HepG2 (cell line): Measurements from ENCODE around the gene DNM3. TPM values are rescaled to one million over a fixed set of nuclear protein-coding genes. Genes with fewer than 3 reads are reported as not detected.

Experiments
- ATAC-seq: fragments of 200-7000 bp; cut with Tn5 transposase; 3 replicates; pipeline ENCODE4 v1.9.1; 2020; ENCODE audit warnings: mild to moderate bottlenecking, moderate library complexity
- BruUV-seq: library from RNA; stranded (reverse); fragments of 400-500 nt; replicated peaks from 2 replicates; lab custom pipeline; 2021; lab: Mats Ljungman, UMichigan
- CTCF ChIA-PET: fragments of 300-600 bp; formaldehyde crosslinking; extraction: SDS; loops from one replicate; lab custom pipeline; 2021; ENCODE audit warnings: low total read pairs, inconsistent platforms, low intra/inter-chr PET ratio; lab: Yijun Ruan, JAX
- POLR2A ChIA-PET: fragments of 350-600 bp; sonication (Branson Sonifier 250); formaldehyde crosslinking; loops from one replicate; lab custom pipeline; 2020; ENCODE audit warnings: antibody characterized with exemption, inconsistent platforms; lab: Yijun Ruan, JAX
- DNase-seq: peaks from one replicate; pipeline ENCODE4 v3.0.0-alpha.2; 2015; ENCODE audit warnings: low spot score
- FAIRE-seq: peaks from 3 replicates; lab custom pipeline; 2011; peaks lifted over from hg19 to GRCh38; lab: Jason Lieb, UNC
- H2AFZ ChIP-seq: one replicate; pipeline ENCODE4 v1.6.1; 2011; ENCODE audit warnings: low read length, inconsistent platforms
- H3K27ac ChIP-seq: fragments of 300-600 bp; 3 replicates; pipeline ENCODE4 v1.8.0; 2011; ENCODE audit warnings: mixed run types, mild to moderate bottlenecking, mixed read lengths, low read length, inconsistent platforms; ENCODE audit not compliant: insufficient read depth; ENCODE audit errors: extremely low read length
- H3K27me3 ChIP-seq, 2 experiments: fragments of 200-600 bp in 1 of 2; 2 replicates in 1 of 2; 3 replicates in 1 of 2; pipeline versions ENCODE4 v1.6.0 to v1.8.0; 2011; ENCODE audit warnings: low read length in 2 of 2, mild to moderate bottlenecking in 2 of 2, moderate library complexity in 2 of 2, inconsistent platforms in 1 of 2; ENCODE audit not compliant: insufficient read depth in 2 of 2, control insufficient read depth in 1 of 2
- H3K36me3 ChIP-seq, 2 experiments: fragments of 200-600 bp in 1 of 2; replicated peaks in 1 of 2; 2 replicates in 1 of 2; 3 replicates in 1 of 2; pipeline versions ENCODE4 v1.5.1 to v1.8.0; 2011; ENCODE audit warnings: low read length in 2 of 2, inconsistent platforms in 1 of 2; ENCODE audit not compliant: insufficient read depth in 2 of 2, control insufficient read depth in 1 of 2
- H3K4me1 ChIP-seq: 2 replicates; pipeline ENCODE4 v1.5.1; 2012; ENCODE audit warnings: low read length, inconsistent platforms; ENCODE audit not compliant: insufficient read depth
- H3K4me2 ChIP-seq: 2 replicates; pipeline ENCODE4 v1.6.0; 2011; ENCODE audit warnings: low read depth, low read length, inconsistent platforms
- H3K4me3 ChIP-seq, 3 experiments: fragments of 200-600 bp in 1 of 3; sonication (generic), shearing (Covaris generic) in 1 of 3; replicated peaks in 1 of 3; 2 replicates each; pipeline ENCODE4 v1.5.1; 2011 to 2016; ENCODE audit warnings: low read length in 3 of 3, inconsistent platforms in 2 of 3, low read depth in 2 of 3, mild to moderate bottlenecking in 2 of 3, control low read depth in 1 of 3, mixed read lengths in 1 of 3; ENCODE audit not compliant: insufficient read depth in 1 of 3
- H3K79me2 ChIP-seq: one replicate; pipeline ENCODE4 v1.6.1; 2011; ENCODE audit warnings: low read length, inconsistent platforms; ENCODE audit not compliant: insufficient read depth
- H3K9ac ChIP-seq: 2 replicates; pipeline ENCODE4 v1.6.0; 2011; ENCODE audit warnings: mild to moderate bottlenecking, low read depth, low read length, inconsistent platforms; ENCODE audit not compliant: insufficient read depth
- H3K9me3 ChIP-seq: 2 replicates; pipeline ENCODE4 v1.5.1; 2012; ENCODE audit warnings: mild to moderate bottlenecking, low read length
- H4K20me1 ChIP-seq: 2 replicates; pipeline ENCODE4 v1.6.0; 2011; ENCODE audit warnings: inconsistent platforms, mild to moderate bottlenecking, low read length, moderate library complexity; ENCODE audit not compliant: insufficient read depth
- KDM3A ChIP-seq: IDR thresholded peaks from 2 replicates; pipeline ENCODE4 v1.6.1; 2018; ENCODE audit warnings: low read depth, missing compliant biosample characterization
- MAFF ChIP-seq: IDR thresholded peaks from 2 replicates; pipeline ENCODE4 v1.6.1; 2011; ENCODE audit warnings: low read depth, low read length, improper control_type of control experiment
- MAFK ChIP-seq, 2 experiments: IDR thresholded peaks in 1 of 2; conservative IDR thresholded peaks in 1 of 2; 2 replicates each; pipeline ENCODE4 v1.6.1; 2011; ENCODE audit warnings: improper control_type of control experiment in 2 of 2, low read length in 2 of 2
- NR1H2 ChIP-seq: sonication (generic); formaldehyde crosslinking; IDR thresholded peaks from 2 replicates; pipeline ENCODE4 v1.8.1; 2022; ENCODE audit warnings: low read depth, missing genetic modification reagents, borderline replicate concordance
- PAWR ChIP-seq: sonication (generic); formaldehyde crosslinking; IDR thresholded peaks from 2 replicates; pipeline ENCODE4 v1.4.0; 2020; ENCODE audit warnings: missing genetic modification reagents, mild to moderate bottlenecking, borderline replicate concordance
- PREB ChIP-seq: sonication (generic); formaldehyde crosslinking; IDR thresholded peaks from 2 replicates; pipeline ENCODE4 v1.4.0; 2020; ENCODE audit warnings: missing genetic modification reagents
- SAP130 ChIP-seq: IDR thresholded peaks from 2 replicates; pipeline ENCODE4 v1.6.1; 2016; ENCODE audit warnings: low read depth
- ZBTB3 ChIP-seq: sonication (generic); formaldehyde crosslinking; IDR thresholded peaks from 2 replicates; pipeline ENCODE4 v1.4.0; 2020; ENCODE audit warnings: low read depth, mild to moderate bottlenecking, moderate library complexity, missing genetic modification reagents, borderline replicate concordance
- ZNF12 ChIP-seq: sonication (generic); formaldehyde crosslinking; IDR thresholded peaks from 2 replicates; pipeline ENCODE4 v1.5.0; 2020; ENCODE audit warnings: missing genetic modification reagents
- ZNF235 ChIP-seq: sonication (generic); formaldehyde crosslinking; IDR thresholded peaks from 2 replicates; pipeline ENCODE4 v1.8.1; 2023; ENCODE audit warnings: mild to moderate bottlenecking, missing genetic modification reagents, borderline replicate concordance
- ZNF282 ChIP-seq: fragments of 450-650 bp; IDR thresholded peaks from 2 replicates; pipeline ENCODE4 v1.6.1; 2018; ENCODE audit not compliant: partially characterized antibody
- ZNF780A ChIP-seq: sonication (generic); formaldehyde crosslinking; IDR thresholded peaks from 2 replicates; pipeline ENCODE4 v1.8.0; 2022; ENCODE audit warnings: mild to moderate bottlenecking, missing genetic modification reagents, moderate library complexity
- WGBS: methylation state at CpG from one replicate; pipeline ENCODE4 v1.1.6; 2017; ENCODE audit warnings: low lambda C conversion rate; 5-methylcytosine and 5-hydroxymethylcytosine counted together
- in situ Hi-C: cut with HindIII; loops from 2 replicates; pipeline ENCODE4 v1.10.0; 2017; ENCODE audit warnings: low pct_unique_long_range_greater_than_20kb; ENCODE audit not compliant: extremely low pct_ligation_motif_present
- intact Hi-C: fragments of 100-400 bp; cut with micrococcal nuclease; formaldehyde crosslinking; loops from one replicate; pipeline ENCODE4 v1.10.0; 2022; ENCODE audit not compliant: unreplicated experiment
- polyA plus RNA-seq, 8 experiments: library from polyadenylated mRNA; depleted of rRNA in 3 of 8; stranded (reverse) in 7 of 8; unstranded in 1 of 8; fragments of >200 nt; fragmentation: Illumina TruSeq in 4 of 8; extraction: Trizol in 4 of 8; gene quantifications; 2 replicates each; pipeline versions ENCODE4 v1.2.1 to v1.2.3, GENCODE V29; 2011 to 2016; ENCODE audit warnings: low read depth in 4 of 8, missing spikeins in 1 of 8, mixed read lengths in 1 of 8; ENCODE audit not compliant: insufficient read depth in 1 of 8
- total RNA-seq, 5 experiments: library from RNA; depleted of rRNA; stranded (reverse); fragments of >200 nt; fragmentation: Illumina TruSeq; extraction: Trizol; gene quantifications; 2 replicates each; pipeline ENCODE4 v1.2.3, GENCODE V29; 2016; ENCODE audit warnings: low read depth in 1 of 5

DNM3 gene
- total and polyA plus RNA-seq, 2 of the 13 experiments (the other 11 are each of a cell fraction or from before 2014, with no cell fraction given), result 0.05 TPM; not detected in 1

- TF ChIP-seq ZBTB3, result no peak
- TF ChIP-seq ZNF282, result no peak
- TF ChIP-seq NR1H2 (CRISPR knock-in tag), result no peak
- no peak for TF ChIP-seq KDM3A (CRISPR knock-in tag)
- no peak for TF ChIP-seq ZNF780A (CRISPR knock-in tag)
- no peak for TF ChIP-seq ZNF235 (CRISPR knock-in tag)
- TF ChIP-seq SAP130 (CRISPR knock-in tag), result no peak
- TF ChIP-seq PAWR (CRISPR knock-in tag), result no peak
- no peaks in the 10 kb centered on the region for H3K4me1 ChIP-seq
- no peak overlapping the region for H3K4me2 ChIP-seq
- BruUV-seq, result no TSS peak
- H3K36me3 ChIP-seq, result no peaks in the 10 kb centered on the region
- no peaks in the 10 kb centered on the region for H3K9me3 ChIP-seq
- ChIA-PET POLR2A (no interaction called here), CTCF (no interaction called here)
- 22% methylated on average over 4 of the region's 4 CpGs for WGBS
- DNase-seq, result no peak
- ATAC-seq, result no peak
- no peak overlapping the region for H2AFZ ChIP-seq
- H3K79me2 ChIP-seq, result no peaks in the 10 kb centered on the region
- H3K27me3 ChIP-seq, result no peaks in the 10 kb centered on the region
- H3K27ac ChIP-seq, result no peak overlapping the region
- in situ Hi-C loops (no loop called here), intact Hi-C loops (no loop called here)
- no peak overlapping the region for H3K4me3 ChIP-seq
- H4K20me1 ChIP-seq, result no peaks in the 10 kb centered on the region
- H3K9ac ChIP-seq, result no peak overlapping the region
- no peak for FAIRE-seq
These were observed 411.0 kb downstream of the DNM3 start for GRCh38 chr1:172252321-172252720.

- Histone ChIP-seq H3K79me2 (no peaks in the 10 kb centered on the region), H3K27me3 (no peaks in the 10 kb centered on the region), H3K9me3 (no peaks in the 10 kb centered on the region), H2AFZ (no peak overlapping the region), H3K9ac (no peak overlapping the region), H3K4me2 (no peak overlapping the region), H3K27ac (no peak overlapping the region), H3K4me3 (no peak overlapping the region), H3K36me3 (no peaks in the 10 kb centered on the region), H3K4me1 (no peaks in the 10 kb centered on the region), H4K20me1 (no peaks in the 10 kb centered on the region)
- WGBS, result 7% methylated on average over 2 of the region's 2 CpGs
- in situ Hi-C loops (no loop called here), intact Hi-C loops (no loop called here)
- DNase-seq (no peak), ATAC-seq (no peak), FAIRE-seq (no peak)
- POLR2A ChIA-PET, result no interaction called here
- no TSS peak for BruUV-seq
- TF ChIP-seq PREB (CRISPR knock-in tag) (no peak), ZNF12 (CRISPR knock-in tag) (no peak), MAFK (conservative IDR thresholded peaks at IDR 0.05 in 1 of 2, IDR thresholded peaks at IDR 0.05 in 1 of 2; ENCODE audit: low read length in 2 of 2) (peak in 1 of 2 experiments; percentile 55; a peak in 2 of 4 replicates), MAFF (0 out of 2 replicates have a peak, but pooled peaks have one; percentile 10)
- CTCF ChIA-PET, result no interaction called here
These were observed 411.7 kb downstream of the DNM3 start for GRCh38 chr1:172252958-172253357.
